COLO829 (cell line): ENCODE data around the gene TMPRSS6.

Experiments
- DNase-seq: peaks from one replicate; pipeline ENCODE4 v3.0.0; 2012; ENCODE audit warnings: low spot score

Gene TMPRSS6

GRCh38 chr22:37051391-37052385, 57.8 kb downstream of the TMPRSS6 start, which contains the start of gene KCTD17:
KCTD17 (plus strand) TSS chr22:37051742; CDS start chr22:37051761, 19 bp downstream.
- DNase-seq = peak; percentile 75

GRCh38 chr22:37050913-37051312, 58.6 kb downstream of the TMPRSS6 start:
- no peak for DNase-seq

GRCh38 chr22:37049224-37049623, 60.3 kb downstream of the TMPRSS6 start:
- DNase-seq = no peak

- DNase-seq = no peak
Observed at GRCh38 chr22:37048133-37048532, 61.4 kb downstream of the TMPRSS6 start.

GRCh38 chr22:37047006-37047405, 62.5 kb downstream of the TMPRSS6 start:
- DNase-seq = no peak

- no peak for DNase-seq
Observed at GRCh38 chr22:37046589-37046988, 62.9 kb downstream of the TMPRSS6 start.

GRCh38 chr22:37045958-37046357, 63.6 kb downstream of the TMPRSS6 start:
- peak; percentile 66 for DNase-seq

- DNase-seq = no peak
Observed at GRCh38 chr22:37044634-37045625, 64.6 kb downstream of the TMPRSS6 start.

DNA sequence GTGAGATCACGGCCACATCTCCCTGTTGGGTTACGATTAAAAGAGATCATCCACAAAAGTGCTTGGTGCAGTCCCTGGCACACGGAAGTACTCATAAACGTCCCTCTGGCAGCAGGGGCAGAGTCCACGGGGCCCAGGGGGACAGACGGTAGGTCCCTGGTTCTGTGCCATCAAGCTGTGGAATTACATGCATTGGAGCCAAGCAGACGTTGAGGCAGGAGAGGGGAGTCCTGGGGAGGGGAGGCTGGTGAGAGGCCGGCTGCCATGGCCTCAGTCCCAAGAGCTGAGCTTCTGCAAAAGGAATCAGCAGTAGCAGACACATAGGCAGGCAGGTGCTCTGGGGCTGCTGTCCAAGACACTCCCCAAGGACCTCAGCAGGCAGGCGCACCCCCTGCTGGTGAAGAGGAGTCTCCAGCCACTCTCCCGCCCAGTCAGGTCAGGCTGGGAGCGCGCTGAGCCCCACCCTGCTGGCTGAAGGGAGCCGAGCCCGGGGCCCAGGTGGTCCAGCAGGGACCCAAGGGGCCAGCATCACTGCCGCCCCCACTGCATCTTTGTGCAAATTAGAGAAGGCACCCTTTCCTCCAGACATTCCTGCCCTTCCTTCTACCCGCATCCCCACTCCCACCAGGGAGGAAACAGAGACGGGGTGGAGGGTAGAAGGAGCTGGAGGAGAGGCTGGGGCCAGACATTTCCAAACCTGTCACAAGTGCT, 65.5 kb downstream of the TMPRSS6 start:
- peak; percentile 42 for DNase-seq

- no peak for DNase-seq
Observed at GRCh38 chr22:37043209-37043827, 66.2 kb downstream of the TMPRSS6 start.

- DNase-seq = no peak
Observed at GRCh38 chr22:37039466-37039865, 70.0 kb downstream of the TMPRSS6 start.

DNA sequence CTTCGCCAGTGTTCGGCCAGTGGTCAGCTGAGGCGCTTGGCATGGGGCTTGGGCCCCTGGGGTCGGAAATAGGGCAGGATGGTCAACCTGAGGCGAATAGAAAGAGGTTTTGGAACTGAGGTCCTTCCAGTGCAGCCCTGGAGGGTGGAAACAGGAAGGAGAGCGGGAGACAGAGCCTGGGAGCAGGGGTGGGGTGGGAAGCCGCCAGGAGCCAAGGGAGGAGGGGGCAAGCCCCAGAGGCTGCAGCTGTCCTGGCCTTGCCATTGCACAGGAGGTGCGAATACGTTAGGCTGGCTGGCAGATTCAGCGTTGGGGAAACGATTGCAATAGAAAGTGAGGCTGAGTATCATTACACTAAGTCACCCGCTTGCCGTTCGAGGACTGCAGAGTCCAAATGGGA, 71.8 kb downstream of the TMPRSS6 start:
- no peak for DNase-seq

- DNase-seq = no peak
Observed at GRCh38 chr22:37036655-37037377, 72.7 kb downstream of the TMPRSS6 start.

- no peak for DNase-seq
Observed at GRCh38 chr22:37033605-37034430, 75.7 kb downstream of the TMPRSS6 start.

DNA sequence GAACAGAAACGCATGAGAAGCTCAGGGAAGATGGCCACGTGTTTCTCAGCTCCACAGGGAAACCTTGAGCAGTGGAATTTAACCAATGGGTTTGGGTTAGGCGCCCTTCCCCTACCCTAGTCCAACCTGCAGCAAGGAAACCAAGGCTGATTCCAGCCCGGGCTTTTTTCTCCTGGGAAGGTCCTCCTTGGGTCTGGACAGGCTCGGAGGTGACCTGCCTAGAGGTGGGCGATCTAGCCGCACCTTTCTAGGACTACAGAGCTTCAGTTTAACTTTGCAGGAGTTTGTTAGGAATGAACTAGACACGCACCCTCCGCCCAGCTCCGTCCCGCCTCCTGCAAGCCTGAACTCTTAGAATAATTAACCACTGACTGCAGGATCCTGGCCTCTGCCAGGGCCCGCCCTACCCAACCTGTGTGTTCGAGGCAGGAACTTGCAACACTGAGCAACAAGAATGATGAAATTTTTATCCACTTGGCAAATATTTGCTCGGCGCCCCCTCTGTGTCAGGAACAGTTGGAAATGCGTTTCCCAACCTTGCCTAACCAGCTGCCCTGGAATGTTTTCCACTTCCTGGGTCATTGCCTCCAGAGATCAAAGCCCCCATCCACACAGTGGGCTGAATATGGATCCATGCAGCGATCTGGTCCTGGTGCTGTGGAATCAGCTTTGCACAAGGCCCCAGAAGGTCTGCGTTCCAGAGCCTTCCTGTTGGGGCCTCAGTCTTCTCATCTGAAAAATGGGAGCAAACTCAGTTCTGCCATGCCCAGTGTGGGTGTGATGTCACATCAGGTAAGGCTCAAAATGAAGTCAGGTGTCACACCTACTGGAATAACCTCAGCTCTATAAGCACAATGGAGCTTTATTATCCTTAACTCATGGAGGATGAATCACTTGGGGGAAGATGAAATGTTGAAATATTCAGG, 76.7 kb downstream of the TMPRSS6 start:
- no peak for DNase-seq

- DNase-seq = no peak
Observed at GRCh38 chr22:37032134-37032534, 77.4 kb downstream of the TMPRSS6 start.

DNA sequence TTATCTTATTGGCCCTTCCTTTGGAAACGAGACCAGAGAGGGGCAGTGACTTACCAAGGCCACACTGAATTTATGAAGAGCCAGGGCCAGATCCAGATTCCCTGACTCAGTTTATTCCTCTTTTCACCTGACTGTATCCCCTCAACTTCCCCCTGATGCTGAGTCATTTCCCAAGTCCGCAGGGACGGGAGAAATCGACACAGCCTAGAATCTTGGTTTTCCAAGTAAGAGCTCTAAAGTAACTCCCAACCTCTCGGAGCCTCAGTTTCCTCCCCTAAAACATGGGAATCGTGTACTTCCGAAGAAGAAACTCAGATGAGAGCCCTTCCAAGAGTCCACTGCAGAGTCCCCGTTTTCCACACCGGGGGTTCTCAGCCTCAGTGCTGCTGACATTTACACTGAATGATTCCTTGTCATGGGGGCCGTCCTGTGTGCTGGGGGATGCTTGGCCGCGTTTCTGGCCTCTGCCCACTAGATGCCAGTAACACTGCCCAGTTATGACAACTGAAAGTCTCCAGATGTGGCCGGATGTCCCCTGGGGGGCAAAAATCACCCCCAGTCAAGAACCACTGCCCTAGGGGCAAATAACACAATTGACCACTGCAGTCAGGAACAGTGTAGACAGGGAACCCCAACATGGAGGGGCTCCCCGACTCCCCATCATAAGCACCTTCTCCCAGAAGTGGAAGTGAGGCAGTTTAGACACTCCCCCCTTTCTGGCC, 78.8 kb downstream of the TMPRSS6 start:
- DNase-seq = no peak
